CD14-positive monocyte (primary cell): Measurements from ENCODE around the gene KIF9. TPM values are rescaled to one million over a fixed set of nuclear protein-coding genes. Genes with fewer than 3 reads are reported as not detected.

Source experiments
- DNase-seq, 3 donors: peaks; one replicate each; pipeline ENCODE4 v3.0.0-alpha.2; 2011 to 2022
- H2AFZ ChIP-seq: 2 replicates; pipeline ENCODE4 v1.6.0; 2012; ENCODE audit warnings: mild to moderate bottlenecking, low read depth, low read length, inconsistent platforms; ENCODE audit not compliant: insufficient read depth, poor library complexity, severe bottlenecking
- H3K27ac ChIP-seq, 2 donors: 1 replicate in 1 of 2; 2 replicates in 1 of 2; pipeline ENCODE4 v1.5.1; 2012 to 2013; ENCODE audit warnings: low read length in 2 of 2, control low read depth in 1 of 2, inconsistent platforms in 1 of 2, low read depth in 1 of 2, mild to moderate bottlenecking in 1 of 2
- H3K27me3 ChIP-seq, 2 donors: one replicate each; pipeline versions ENCODE4 v1.6.0 to v1.6.1; 2011 to 2013; ENCODE audit warnings: low read length in 2 of 2; ENCODE audit not compliant: control insufficient read depth in 2 of 2, insufficient read depth in 2 of 2
- H3K36me3 ChIP-seq, 2 donors: replicated peaks in 1 of 2; 1 replicate in 1 of 2; 2 replicates in 1 of 2; pipeline versions ENCODE4 v1.5.1 to v1.6.1; 2012 to 2013; ENCODE audit warnings: low read length in 2 of 2, control low read depth in 1 of 2, inconsistent platforms in 1 of 2, mild to moderate bottlenecking in 1 of 2; ENCODE audit not compliant: insufficient read depth in 2 of 2, control insufficient read depth in 1 of 2
- H3K4me1 ChIP-seq, 2 donors: 1 replicate in 1 of 2; 2 replicates in 1 of 2; pipeline versions ENCODE4 v1.5.1 to v1.6.1; 2012 to 2013; ENCODE audit warnings: low read length in 2 of 2, control low read depth in 1 of 2, inconsistent platforms in 1 of 2, mild to moderate bottlenecking in 1 of 2, moderate library complexity in 1 of 2; ENCODE audit not compliant: insufficient read depth in 2 of 2, control insufficient read depth in 1 of 2
- H3K4me2 ChIP-seq: replicated peaks from 2 replicates; pipeline ENCODE3; 2012; ENCODE audit warnings: low read length, moderate library complexity, mild to moderate bottlenecking; ENCODE audit not compliant: poor library complexity, severe bottlenecking; ENCODE audit errors: extremely low read depth
- H3K4me3 ChIP-seq, 3 experiments: fragments of 200-600 bp in 1 of 3; sonication (generic) in 1 of 3; replicated peaks in 1 of 3; 1 replicate in 2 of 3; 2 replicates in 1 of 3; pipeline ENCODE4 v1.5.1; 2011 to 2013; ENCODE audit warnings: low read length in 3 of 3, mild to moderate bottlenecking in 3 of 3, control low read depth in 2 of 3, low read depth in 2 of 3, inconsistent platforms in 1 of 3, moderate library complexity in 1 of 3
- H3K79me2 ChIP-seq: 2 replicates; pipeline ENCODE4 v1.6.0; 2012; ENCODE audit warnings: mild to moderate bottlenecking, control low read depth, inconsistent platforms, low read length, moderate library complexity; ENCODE audit not compliant: insufficient read depth
- H3K9ac ChIP-seq: 2 replicates; pipeline ENCODE4 v1.6.0; 2017; ENCODE audit warnings: low read length, mild to moderate bottlenecking; ENCODE audit not compliant: insufficient read depth, poor library complexity, severe bottlenecking
- H3K9me3 ChIP-seq, 2 donors: replicated peaks in 1 of 2; 1 replicate in 1 of 2; 2 replicates in 1 of 2; pipeline versions ENCODE4 v1.5.1 to v1.6.1; 2012 to 2013; ENCODE audit warnings: low read length in 2 of 2, control low read depth in 1 of 2; ENCODE audit not compliant: control insufficient read depth in 1 of 2, insufficient read depth in 1 of 2
- H4K20me1 ChIP-seq: 2 replicates; pipeline ENCODE4 v1.6.0; 2012; ENCODE audit warnings: mild to moderate bottlenecking, low read length, control low read depth, moderate library complexity; ENCODE audit not compliant: insufficient read depth
- H3K27ac Mint-ChIP-seq, 7 donors: one replicate each; pipeline ENCODE4 v1.8.0; 2020; ENCODE audit warnings: mild to moderate bottlenecking in 7 of 7, mixed read lengths in 7 of 7, moderate library complexity in 6 of 7, inconsistent platforms in 2 of 7
- H3K27me3 Mint-ChIP-seq, 3 donors: one replicate each; pipeline ENCODE4 v1.8.0; 2021 to 2022; ENCODE audit warnings: low read depth in 3 of 3, mild to moderate bottlenecking in 3 of 3, mixed read lengths in 3 of 3, moderate library complexity in 3 of 3, inconsistent platforms in 1 of 3
- H3K36me3 Mint-ChIP-seq, 2 donors: one replicate each; pipeline ENCODE4 v1.8.0; 2020; ENCODE audit warnings: mixed read lengths in 2 of 2, inconsistent platforms in 1 of 2, mild to moderate bottlenecking in 1 of 2
- H3K4me1 Mint-ChIP-seq: one replicate; pipeline ENCODE4 v1.8.0; 2020; ENCODE audit warnings: mild to moderate bottlenecking, mixed read lengths
- H3K4me3 Mint-ChIP-seq, 2 donors: one replicate each; pipeline ENCODE4 v1.8.0; 2020; ENCODE audit warnings: mild to moderate bottlenecking in 2 of 2, mixed read lengths in 2 of 2, moderate library complexity in 1 of 2
- H3K9me3 Mint-ChIP-seq, 7 donors: one replicate each; pipeline ENCODE4 v1.8.0; 2020 to 2022; ENCODE audit warnings: mixed read lengths in 7 of 7, mild to moderate bottlenecking in 6 of 7, moderate library complexity in 6 of 7, inconsistent platforms in 2 of 7
- WGBS: methylation state at CpG from one replicate; pipeline ENCODE4 v1.1.5; 2013; ENCODE audit warnings: missing lambda C conversion rate; ENCODE audit not compliant: insufficient coverage; 5-methylcytosine and 5-hydroxymethylcytosine counted together
- intact Hi-C, 2 donors: fragments of 100-400 bp; cut with micrococcal nuclease; formaldehyde crosslinking; loops; one replicate each; pipeline versions ENCODE4 v1.15.0 to v1.15.1; 2023
- polyA plus RNA-seq, 3 donors: library from polyadenylated mRNA; depleted of rRNA in 1 of 3; unstranded in 2 of 3; stranded (reverse) in 1 of 3; fragments of 300-500 nt in 2 of 3; fragments of >200 nt in 1 of 3; fragmentation: Illumina TruSeq in 2 of 3; gene quantifications; 1 replicate in 2 of 3; 2 replicates in 1 of 3; pipeline ENCODE4 v1.2.3, GENCODE V29; 2012 to 2021
- TF ChIP-seq, protein P1 (sequence below): fragments of 200-600 bp; IDR thresholded peaks from one replicate; pipeline ENCODE4 v1.8.0; 2022; ENCODE audit warnings: antibody characterized with exemption, mild to moderate bottlenecking

Gene KIF9
- polyA plus RNA-seq, 3 donors = 2.4 to 5.1 (median 3.8) TPM

- H3K4me2 ChIP-seq = no peak overlapping the region
- H3K9ac ChIP-seq = no peak overlapping the region
- WGBS = 98% methylated on average over 5 of the region's 5 CpGs
- H3K36me3 Mint-ChIP-seq = peaks cover 3 to 4% of the 10 kb centered on the region in 2 donors
- peaks cover 0 to 2% (median 1%) of the 10 kb centered on the region in 3 donors for H3K27me3 Mint-ChIP-seq
- H3K9me3 Mint-ChIP-seq = no peaks in the 10 kb centered on the region
- no peak overlapping the region for H2AFZ ChIP-seq
- peaks cover 30 to 35% of the 10 kb centered on the region in 2 donors for H3K4me1 ChIP-seq
- TF ChIP-seq, protein P1, sequence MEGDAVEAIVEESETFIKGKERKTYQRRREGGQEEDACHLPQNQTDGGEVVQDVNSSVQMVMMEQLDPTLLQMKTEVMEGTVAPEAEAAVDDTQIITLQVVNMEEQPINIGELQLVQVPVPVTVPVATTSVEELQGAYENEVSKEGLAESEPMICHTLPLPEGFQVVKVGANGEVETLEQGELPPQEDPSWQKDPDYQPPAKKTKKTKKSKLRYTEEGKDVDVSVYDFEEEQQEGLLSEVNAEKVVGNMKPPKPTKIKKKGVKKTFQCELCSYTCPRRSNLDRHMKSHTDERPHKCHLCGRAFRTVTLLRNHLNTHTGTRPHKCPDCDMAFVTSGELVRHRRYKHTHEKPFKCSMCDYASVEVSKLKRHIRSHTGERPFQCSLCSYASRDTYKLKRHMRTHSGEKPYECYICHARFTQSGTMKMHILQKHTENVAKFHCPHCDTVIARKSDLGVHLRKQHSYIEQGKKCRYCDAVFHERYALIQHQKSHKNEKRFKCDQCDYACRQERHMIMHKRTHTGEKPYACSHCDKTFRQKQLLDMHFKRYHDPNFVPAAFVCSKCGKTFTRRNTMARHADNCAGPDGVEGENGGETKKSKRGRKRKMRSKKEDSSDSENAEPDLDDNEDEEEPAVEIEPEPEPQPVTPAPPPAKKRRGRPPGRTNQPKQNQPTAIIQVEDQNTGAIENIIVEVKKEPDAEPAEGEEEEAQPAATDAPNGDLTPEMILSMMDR = no peak
- no peaks in the 10 kb centered on the region for H3K9me3 ChIP-seq
- peak overlapping the region in 1 of 7 donors; percentile 40 for H3K27ac Mint-ChIP-seq
- intact Hi-C loops = loop anchor here (5.0 to 10.0 kb wide), 4 partner anchors 42 to 1164 kb away; partner anchors contain the start of genes SETD2 (in 2 of the 2), ATRIP (in 1 of the 2), CCDC51 (in 1 of the 2) and PTPN23 (in 1 of the 2)
- no peaks in the 10 kb centered on the region for H3K27me3 ChIP-seq
- H3K4me3 Mint-ChIP-seq = no peak overlapping the region
- H4K20me1 ChIP-seq = peaks cover 6% of the 10 kb centered on the region
- H3K79me2 ChIP-seq = peaks cover 36% of the 10 kb centered on the region
- no peak overlapping the region for H3K4me3 ChIP-seq
- H3K27ac ChIP-seq = no peak overlapping the region
- H3K4me1 Mint-ChIP-seq = peaks cover 32% of the 10 kb centered on the region
- peaks cover 0 to 5% of the 10 kb centered on the region in 2 donors for H3K36me3 ChIP-seq
- no peak for DNase-seq
Measured at GRCh38 chr3:47280519-47280918, 2.1 kb downstream of the KIF9 start.

DNA sequence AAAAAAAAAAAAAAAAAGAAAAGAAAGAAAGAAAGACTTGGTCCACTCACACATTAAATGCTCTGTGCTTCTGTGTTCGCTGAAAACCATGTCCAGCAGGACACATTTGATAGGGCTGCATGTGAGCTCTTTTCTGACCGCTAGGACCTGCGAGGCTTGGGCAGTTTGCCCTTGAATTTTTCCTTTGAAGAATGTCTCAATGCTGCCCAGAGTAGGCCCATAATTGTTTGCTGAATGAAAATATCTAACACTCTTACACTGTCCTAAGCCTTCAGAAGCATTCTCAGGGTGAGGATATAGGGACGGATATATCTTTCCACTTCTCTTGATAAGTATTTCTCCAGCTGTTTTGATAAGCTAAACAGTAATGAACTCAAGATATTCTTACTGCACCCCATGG is 6.0 kb downstream of the KIF9 start:
- Histone ChIP-seq H3K4me2 (no peak overlapping the region), H3K9ac (no peak overlapping the region), H4K20me1 (no peaks in the 10 kb centered on the region), H3K27ac (no peak overlapping the region), H3K4me3 (no peak overlapping the region), H3K27me3 (no peaks in the 10 kb centered on the region), H2AFZ (no peak overlapping the region), H3K79me2 (peaks cover 10% of the 10 kb centered on the region), H3K4me1 (peaks cover 3 to 6% of the 10 kb centered on the region in 2 donors), H3K9me3 (no peaks in the 10 kb centered on the region), H3K36me3 (peaks cover 0 to 12% of the 10 kb centered on the region in 2 donors)
- Mint-ChIP-seq H3K4me1 (peaks cover 5% of the 10 kb centered on the region), H3K4me3 (no peak overlapping the region), H3K27ac (no peak overlapping the region), H3K27me3 (peaks cover 0 to 1% (median 0%) of the 10 kb centered on the region in 3 donors), H3K9me3 (no peaks in the 10 kb centered on the region), H3K36me3 (peaks cover 8 to 15% of the 10 kb centered on the region in 2 donors)
- TF ChIP-seq, protein P1 = no peak
- DNase-seq = no peak
- no CpG with 5 or more reads among the region's 4 CpGs for WGBS
- intact Hi-C loops = no loop called here
